ENCODE results near the gene LAMA2.

The LAMA2 gene

DNA sequence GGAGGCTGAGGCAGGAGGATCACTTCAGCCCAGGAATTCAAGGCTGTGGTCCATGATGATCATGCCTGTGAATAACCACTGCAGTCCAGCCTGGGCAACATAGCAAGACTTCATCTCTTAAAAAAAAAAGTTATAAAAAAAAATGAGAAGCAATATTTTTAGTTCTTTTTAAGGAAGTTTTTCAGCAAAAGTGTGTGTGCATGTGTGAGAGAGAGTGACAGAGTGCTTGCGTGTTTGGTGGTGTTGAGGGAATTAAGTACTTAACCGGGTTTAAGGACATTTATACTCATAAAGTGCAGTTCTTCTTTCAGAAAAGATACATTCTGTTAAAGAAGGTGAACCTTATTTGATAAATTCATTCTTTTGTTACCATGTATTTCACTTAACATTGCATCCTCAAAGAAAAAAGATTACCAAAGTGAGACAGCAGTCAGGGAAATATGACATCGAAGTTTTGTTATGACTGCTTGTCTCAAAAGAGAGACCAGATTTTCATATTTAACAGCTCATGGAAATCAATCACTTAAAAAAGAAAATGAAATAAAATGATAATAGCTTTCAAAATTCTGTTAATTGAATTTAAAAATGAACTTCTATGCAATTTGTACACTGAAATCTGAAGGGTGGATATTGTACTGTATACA is 572.3 kb downstream of the LAMA2 start:
- ATAC-seq: no peak

DNA sequence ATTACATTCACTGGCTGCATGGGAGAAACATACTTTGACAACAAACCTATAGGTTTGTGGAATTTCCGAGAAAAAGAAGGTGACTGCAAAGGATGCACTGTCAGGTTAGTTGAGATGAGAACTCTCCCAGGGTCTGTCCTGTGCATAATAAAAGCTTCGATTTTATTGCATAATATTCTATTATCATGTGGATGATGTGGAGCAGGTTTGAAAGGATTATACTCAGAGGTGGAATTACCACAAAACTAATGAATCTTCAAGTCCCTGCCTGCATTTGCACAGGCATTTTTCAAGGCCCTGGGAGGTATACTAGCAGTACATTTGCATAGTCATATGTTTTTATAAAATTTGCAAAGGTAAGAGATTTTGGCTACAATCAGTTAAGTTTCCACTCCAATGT is 577.3 kb downstream of the LAMA2 start:
- ATAC-seq: no peak

DNA sequence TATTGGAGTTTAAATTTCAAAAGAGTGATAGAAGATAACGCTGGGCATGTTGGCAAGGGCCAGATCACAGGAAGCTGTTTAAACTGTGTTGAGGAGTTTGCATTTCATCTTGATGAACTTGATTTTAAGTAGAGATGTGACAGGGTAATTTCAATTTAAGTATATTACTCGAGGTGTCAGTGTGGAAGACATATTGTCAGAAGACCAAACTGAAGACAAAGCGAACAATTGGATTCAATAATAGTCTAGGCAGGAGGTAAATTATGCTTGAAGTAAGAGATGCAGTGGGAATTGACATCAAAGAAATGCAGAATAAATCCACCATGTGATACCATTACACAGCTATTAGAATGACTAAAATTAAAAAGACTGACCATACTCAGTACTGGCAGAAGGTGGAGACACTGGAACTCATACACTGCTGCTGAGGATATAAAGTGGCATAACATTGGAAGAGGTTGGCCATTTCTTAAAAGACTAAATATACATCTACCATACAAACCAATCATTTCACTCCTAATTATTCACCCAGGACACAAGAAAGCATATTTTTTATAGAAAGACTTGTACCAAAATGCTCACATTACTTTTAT is 586.2 kb downstream of the LAMA2 start:
- ATAC-seq: no peak

DNA sequence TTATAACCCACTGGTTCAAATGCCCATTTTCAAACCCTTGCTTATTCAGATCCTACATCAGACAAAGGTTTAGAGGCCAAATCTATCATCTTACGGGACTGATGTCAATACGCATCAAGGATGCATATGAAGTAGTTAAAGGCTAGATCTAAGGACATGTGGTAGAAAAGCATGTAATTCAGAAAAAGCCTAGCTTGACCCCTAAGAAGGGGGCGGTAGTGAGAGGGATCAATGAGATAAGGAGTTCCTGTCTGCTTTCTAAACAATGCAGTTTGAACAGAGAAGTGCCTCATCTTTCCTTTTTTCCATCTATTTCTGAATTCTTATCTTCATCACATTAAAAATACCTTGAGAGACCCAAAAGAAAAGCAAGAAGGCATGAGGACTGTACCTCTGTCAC is 589.3 kb downstream of the LAMA2 start:
- no peak for ATAC-seq

DNA sequence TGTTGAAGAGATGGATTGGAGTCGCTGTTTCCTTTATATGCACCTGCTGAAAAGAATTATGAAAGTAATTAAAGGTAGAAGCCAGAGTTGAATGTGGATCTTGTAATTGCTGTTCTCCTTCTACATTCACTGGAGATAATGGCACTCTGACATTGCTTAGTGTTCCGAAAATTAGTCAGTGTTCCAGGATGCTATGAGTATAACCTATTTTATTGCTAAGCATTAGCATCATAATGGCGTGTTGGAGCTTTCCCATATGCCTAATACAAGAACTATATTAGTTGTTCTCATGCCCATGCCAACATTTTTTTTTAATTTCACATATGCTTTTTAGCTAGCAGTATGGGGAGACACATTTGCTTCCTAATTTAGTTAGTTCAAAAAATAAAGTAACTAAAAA is 590.6 kb downstream of the LAMA2 start:
- no peak for ATAC-seq

DNA sequence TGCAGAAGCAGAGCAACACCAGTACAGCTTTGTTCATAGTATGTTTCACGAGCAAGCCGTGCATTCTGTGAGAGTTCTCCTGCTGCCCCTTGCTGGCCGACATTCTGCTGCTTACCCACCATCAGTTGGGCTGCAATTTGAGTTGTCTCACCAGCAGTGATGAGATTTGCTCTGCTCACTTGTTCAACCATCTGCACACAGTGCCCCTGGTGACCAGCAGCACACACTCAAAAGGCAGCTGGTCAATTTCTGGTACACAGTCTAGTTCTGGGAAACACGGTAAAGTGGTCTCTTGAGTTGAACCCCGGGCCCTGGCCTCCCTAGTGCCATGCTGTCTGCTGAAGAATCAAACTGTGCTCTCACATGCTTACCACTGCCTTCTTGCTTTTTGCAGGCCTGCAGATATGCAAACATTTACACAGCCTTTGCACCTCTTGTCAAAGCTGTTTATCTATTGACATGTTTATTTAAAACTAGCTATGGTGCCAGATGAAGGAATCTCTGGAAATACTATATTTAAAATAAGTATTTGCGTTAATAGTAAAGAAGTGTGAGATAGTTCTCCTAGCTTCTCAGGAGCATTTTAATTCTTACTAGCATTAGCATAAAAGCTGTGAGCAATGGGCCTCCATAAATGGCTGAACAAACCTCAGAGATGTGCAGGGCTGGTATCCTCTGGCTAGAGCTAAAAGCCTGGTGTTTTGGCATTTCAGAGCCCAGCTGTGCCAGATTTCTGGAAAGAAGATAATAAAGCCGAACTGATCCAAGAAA is 592.7 kb downstream of the LAMA2 start:
- ATAC-seq: no peak

DNA sequence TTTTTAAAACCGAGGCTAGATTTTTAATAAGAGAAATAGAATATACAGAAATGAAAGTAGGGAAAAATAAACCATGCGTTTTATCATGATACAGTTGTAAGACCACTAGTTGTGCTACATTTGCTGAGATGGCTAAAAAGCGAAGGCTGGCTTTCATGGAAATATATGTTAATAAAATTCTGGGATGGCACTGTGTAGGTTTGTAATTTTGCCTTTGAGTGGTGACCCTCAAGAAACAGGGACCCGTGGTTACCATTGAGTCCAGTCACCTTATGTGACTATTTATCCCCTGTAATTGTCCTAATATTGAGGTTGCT is 593.3 kb downstream of the LAMA2 start:
- ATAC-seq: no peak

DNA sequence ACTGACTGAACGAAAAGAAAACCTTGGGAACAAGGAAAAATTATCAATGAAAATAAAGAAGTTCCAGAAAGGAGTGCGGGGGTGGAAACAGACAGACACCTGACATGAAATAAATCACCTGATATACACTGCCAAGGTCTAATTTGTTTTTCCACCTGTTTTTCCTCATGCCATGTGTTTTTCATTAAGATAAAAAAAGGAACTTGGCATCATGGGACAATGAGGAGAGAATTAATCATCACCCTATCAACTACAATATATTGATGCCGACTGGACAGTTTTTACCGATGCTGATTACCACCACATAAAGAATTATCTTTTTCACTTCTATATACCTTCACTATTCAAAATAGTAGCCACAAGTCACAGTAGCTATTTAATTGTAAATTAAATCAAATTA is 593.9 kb downstream of the LAMA2 start:
- no peak for ATAC-seq

DNA sequence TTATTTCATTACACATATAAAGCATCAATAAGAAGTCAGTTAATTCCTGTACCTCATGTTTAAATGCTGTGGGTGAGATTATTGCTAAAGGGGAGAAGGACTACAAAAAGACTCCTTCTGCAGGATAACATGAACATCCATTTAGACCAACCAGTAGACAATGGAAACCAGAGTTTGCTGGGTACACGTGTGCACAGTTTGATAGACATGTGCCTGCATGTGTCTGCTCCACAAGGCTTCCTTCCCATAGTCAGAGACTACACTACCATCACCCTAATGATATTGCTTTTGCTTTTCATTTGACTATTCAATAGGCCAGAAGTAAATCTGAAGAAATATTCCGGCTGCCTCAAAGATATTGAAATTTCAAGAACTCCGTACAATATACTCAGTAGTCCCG is 595.4 kb downstream of the LAMA2 start:
- no peak for ATAC-seq

DNA sequence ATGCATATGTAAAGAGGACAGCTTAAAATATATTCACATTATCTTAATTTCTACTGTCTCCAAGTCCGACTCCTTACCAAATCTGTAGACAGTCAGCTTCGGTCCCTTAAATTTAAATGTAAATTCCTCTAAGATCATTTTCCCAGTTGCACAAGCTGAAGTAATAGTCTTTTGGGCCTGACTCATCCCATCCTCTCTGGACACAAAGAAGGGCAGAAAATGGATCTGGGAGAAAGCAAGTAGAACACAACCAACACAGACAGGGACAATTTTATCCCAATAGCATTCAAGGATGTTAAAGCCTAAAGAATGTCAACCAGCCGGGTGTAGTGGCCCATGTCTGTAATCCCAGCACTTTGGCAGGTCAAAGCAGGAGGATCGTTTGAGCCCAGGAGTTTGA is 598.8 kb downstream of the LAMA2 start:
- no peak for ATAC-seq

DNA sequence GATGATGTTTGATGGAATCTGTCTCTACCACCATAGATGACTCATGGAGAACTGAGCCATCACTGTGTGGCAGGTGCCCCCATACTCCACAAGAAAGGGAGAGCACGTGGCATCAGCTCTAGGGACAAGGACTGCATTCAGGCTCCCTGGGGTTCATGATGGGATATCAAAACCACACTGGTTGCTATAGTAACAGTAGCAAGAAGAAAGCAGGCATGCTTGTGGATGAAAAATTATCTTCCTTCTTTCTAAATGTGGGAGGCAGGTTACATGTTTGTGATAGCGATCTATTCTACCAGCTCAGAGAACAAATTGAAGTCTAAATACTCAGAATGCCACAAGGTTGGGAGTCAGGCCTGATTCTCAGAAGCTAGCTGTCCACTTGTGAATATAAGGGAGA is 602.8 kb downstream of the LAMA2 start:
- no peak for ATAC-seq

DNA sequence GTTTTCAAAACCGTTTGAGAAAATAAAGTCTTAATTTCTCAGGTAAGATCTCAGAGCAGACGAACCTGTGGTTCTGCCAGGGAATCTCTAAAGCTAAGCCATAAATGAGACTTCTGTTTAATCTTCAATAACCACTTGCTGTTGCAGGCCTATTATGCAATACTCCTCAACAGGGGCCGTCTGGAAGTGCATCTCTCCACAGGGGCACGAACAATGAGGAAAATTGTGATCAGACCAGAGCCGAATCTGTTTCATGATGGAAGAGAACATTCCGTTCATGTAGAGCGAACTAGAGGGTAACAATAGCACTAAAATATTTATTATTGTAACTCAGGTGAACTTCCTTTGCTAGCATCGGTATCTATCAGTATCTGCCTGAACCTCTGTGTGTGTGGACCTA is 603.4 kb downstream of the LAMA2 start:
- ATAC-seq: no peak

DNA sequence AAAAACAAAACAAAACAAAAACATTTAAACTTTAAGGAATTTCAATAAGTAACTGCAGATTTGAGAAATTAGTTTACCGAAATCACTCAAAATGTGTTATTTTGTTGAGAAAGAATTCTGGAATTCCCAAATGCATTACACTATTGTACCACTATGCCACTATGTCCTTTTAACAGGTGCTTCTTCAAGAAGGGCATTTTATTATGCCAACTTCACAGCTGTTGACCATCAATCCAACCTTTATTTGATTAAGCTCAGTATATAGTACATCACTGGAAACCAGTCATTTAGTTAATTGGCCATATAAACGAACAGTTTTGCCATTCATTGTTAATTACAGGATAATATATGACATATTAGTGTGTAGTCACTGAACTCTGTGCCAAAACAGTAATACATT is 605.4 kb downstream of the LAMA2 start:
- no peak for ATAC-seq

DNA sequence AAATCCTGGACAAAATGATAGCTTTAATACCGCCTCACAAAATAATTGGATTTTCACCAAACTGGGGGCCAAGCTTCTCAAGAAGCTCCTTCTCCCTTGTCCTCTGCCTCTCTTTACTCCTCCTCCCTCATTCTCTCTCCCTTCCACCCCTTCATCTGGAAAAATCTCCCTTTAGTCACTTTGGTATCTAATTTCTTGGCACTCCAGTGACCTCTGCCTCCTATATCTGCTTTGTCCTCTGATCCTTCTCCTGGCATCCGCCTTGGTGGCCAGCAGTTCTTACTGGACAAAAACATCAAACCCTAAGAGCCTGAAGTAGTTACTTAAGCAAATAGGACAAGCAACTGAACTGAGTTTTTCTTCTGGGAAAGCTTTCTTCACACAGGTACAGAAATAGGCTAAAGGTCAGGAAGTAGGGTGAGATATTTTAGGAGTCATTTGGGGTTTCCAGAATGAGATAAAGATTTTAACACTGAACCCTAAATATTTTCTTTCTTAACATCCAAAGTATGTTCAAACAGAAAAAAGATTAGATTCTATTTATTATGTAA is 606.4 kb downstream of the LAMA2 start:
- no peak for ATAC-seq

DNA sequence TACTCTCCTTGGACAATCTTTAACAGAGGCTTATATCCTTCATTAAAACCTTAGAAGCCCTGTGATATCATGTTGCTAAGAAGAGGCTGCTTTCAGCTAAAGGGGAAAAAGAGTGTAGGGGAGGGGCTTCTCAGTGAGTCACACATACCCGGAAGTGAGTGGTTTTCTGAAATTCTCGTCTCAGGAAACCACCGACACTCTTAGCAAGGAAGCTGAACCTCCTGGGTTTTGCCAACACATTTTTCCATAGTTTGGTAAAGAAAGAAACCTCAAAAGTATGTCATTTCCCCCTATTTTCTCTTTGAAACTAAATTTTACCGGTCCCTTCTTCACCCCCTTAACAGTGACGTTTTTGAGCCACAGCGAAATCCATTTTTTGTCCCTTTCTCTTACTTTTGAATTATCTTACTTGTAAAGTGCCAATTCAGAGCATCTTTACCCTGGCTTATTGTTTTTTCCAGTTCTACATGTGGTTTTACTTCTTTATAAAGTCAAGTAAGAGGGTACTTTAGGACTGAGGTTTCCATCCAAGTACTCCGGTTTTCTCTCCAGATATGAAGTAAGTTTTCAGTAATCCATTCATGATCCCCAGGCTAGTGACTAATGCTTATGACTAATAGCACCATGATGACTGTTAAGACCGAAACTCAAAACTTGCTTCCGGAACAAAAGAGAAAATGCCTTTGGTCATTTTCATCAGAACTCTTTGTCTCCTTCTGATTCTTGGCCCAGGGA is 607.8 kb downstream of the LAMA2 start:
- peak; percentile 83 to 87 for ATAC-seq

DNA sequence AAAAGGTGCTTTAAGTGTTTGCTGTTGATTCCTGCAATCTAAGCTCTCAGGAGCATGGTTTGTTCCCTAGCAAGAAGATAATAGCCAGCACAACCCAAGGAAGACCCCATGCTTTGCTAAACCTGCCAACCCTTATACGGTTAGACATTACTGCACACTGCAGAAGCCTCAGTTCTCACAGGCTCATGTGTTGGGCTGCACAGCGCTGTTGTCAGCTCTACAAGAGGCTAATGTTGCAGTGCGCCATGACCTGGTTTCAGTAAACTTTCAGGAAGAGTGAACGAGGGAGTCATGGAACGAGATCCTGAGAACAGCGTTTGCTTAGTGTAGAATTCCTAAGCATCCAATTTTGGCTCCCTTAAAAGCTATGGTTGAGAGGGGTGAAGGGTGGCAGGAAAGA is 608.5 kb downstream of the LAMA2 start:
- peak; percentile 1 to 12 for ATAC-seq

DNA sequence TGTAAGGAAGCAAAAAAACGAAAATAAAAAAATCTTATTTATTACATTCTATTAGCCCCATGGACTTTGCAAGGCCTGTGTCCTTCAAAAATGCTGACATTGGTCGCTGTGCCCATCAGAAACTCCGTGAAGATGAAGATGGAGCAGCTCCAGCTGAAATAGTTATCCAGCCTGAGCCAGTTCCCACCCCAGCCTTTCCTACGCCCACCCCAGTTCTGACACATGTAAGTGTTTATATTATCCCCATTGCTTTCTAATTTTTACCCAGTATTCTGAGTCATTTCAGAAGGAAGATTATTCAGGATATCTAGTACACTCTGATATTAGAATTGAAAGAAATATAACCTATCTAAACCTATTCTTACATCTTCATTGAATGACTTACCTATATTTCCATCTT is 609.3 kb downstream of the LAMA2 start:
- ATAC-seq: no peak

DNA sequence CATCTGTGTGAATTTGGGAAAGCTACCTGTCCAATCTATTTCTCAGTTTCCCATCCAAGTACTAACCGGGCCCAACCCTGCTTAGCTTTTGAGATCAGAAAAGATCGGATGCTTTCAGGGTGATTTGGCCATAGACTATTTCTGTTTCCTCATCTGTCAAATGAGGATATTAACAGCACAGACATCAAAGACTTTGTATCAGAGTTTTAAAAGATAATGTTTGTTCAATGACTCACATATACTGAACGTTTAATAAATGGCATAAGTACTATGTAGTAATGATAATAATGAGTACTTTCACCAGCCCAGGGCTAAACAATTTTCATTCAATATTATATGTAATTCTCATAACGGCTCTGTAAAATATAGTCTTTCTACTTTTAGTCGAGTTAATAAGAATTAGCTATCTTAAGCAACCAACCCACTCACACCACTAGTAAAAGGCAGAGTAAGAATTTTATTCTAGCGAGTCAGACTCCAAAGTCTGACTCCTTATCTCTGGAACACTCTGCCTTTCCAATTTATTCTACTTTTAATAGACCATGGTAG is 610.5 kb downstream of the LAMA2 start:
- ATAC-seq: no peak

DNA sequence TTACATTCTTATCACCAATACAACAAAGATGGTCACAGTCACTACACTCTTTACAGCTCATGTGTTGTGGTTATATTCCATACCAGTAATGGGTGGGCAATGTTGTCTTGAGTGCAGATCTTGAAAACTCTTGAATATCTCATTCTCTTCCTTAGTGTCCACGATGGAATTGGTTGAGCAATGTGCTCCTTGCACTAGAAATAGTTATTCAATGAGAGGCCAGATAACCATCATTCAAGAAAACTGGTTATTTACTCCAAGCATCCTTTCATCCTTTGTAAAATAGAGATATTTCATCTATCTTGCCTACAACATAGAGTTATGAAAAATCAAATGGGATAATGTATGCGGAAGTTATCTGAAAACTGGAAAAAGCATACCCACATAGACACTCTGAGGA is 611.2 kb downstream of the LAMA2 start:
- no peak for ATAC-seq

DNA sequence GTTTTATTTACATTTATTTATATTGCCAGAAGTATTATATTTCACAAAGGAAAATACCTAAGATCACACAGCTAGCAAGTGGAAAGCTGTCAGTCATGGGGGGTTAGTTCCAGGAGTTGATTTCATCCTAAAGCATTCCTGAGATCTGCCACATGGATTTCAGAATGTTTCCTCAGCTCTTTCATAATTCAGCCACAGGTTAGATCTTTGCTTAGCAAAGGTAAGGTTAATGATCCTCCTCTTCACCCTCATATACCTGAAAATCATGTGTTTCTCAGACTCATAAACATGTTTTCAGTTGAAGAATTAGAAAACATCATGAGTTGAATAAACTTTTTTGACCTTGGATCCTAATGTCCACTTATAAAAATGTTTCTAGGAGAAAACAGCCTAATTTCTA is 611.6 kb downstream of the LAMA2 start:
- ATAC-seq: no peak

DNA sequence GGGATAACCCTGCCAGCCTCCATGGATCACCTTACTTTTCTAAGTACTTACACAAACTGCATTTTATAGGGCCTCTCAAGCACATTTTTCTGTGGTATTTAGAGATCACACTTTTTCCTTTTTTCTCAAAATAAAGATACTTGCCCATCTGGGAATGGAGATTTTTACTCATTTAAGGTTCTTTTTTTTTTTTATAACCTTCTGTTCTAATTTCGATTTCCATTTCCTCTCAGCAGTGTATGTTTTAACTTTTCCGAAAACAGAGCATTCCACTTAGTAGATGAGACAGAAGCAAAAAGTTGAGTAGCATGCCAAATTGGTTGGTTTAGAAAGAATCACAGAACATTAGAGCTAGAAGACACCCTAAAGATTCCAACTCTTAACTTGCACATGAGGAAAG is 612.7 kb downstream of the LAMA2 start:
- ATAC-seq: no peak

DNA sequence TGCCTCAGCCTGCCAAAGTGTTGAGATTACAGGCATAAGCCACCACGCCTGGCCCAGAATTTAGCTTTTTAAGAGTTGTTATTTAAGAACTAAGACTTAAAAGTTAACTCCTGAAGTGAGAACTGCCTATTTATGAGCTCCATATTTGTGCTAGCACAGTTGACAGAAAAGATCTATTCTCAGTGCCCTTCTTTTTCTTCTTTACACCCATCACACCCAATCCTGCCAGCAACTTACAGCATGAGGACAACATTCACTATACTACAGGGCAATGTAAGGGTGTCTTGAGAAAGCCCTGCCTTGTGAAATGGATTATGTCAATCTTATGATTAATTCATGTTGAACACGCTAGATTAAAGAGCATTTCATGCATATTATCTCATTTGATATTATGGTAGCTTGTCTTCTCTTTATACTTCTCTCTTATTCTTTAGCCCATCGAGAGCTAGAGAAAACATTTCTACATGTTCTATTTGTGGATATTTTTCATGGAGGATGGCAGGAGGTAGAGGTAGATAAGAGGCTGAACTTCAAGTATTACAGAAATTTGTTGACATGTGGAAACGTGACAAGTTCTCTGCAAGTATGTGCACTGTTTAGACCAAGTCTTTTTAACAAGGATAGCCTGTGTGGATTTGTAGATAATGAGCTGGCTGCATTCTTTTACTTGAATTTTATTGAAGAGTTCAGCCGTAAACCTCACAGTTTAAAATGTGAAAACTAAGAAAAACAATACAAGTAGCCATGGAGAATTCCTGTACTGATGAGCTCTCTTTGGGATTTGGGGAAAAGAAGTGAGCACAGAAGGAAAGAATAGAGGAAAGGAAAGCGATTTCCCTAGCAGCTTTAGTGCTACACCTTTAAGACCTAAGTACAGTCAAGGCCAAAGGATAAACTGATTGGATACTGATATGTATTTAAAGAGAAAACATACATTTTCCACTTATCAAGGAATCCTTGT is 614.8 kb downstream of the LAMA2 start:
- ATAC-seq: no peak
